IPS DF 4.7 (cell line): ENCODE measurements around the gene THSD1.
A peak's percentile ranks its signal among the peaks of the same experiment; 100 is the strongest.

Experiments
- DNase-seq: peaks from one replicate; pipeline ENCODE4 v3.0.0-alpha.2; 2013; ENCODE audit warnings: low spot score; ENCODE audit errors: extremely low read depth

The THSD1 gene, protein sequence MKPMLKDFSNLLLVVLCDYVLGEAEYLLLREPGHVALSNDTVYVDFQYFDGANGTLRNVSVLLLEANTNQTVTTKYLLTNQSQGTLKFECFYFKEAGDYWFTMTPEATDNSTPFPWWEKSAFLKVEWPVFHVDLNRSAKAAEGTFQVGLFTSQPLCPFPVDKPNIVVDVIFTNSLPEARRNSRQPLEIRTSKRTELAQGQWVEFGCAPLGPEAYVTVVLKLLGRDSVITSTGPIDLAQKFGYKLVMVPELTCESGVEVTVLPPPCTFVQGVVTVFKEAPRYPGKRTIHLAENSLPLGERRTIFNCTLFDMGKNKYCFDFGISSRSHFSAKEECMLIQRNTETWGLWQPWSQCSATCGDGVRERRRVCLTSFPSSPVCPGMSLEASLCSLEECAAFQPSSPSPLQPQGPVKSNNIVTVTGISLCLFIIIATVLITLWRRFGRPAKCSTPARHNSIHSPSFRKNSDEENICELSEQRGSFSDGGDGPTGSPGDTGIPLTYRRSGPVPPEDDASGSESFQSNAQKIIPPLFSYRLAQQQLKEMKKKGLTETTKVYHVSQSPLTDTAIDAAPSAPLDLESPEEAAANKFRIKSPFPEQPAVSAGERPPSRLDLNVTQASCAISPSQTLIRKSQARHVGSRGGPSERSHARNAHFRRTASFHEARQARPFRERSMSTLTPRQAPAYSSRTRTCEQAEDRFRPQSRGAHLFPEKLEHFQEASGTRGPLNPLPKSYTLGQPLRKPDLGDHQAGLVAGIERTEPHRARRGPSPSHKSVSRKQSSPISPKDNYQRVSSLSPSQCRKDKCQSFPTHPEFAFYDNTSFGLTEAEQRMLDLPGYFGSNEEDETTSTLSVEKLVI

DNA sequence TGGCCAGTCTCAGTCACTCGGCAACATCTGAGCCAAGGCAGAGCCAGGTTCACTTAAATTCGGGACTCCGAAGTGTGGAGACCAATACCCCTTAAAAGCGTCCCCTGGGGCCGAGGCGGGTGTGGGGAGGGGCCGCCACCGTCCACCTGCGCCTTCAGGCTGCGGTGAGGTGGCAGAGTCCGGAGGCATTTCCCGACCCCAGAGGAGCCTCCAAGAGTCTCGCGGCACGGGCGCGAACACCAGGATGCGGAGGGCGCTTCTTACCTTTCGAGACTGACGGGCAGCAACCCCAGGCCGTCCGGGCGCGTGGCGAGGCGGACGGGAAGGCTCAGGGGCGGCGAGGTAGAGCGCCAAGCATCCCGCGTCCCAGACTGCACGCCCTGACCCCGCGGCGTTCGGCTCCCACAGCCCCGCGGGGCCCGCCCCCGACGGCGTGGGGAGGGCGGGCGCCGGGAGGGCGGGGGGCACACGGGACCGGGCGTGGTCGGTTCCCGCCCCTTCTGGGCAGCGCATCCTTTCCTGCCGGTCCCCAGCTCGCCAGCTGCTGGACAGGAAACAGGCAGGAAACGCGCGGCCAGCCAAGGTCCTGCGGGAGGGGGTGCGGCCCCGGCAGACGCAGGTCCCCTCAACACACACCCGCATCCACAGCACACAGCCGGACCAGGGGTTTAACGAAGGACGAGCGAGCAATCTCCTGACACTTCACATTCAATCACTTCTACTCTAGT is at the start of gene THSD1:
Gene THSD1, minus strand, starts transcription at position 406 of the 728 bp plus-strand sequence. CDS start 3,572 bp downstream, outside the sequence.
- DNase-seq, result no peak

DNA sequence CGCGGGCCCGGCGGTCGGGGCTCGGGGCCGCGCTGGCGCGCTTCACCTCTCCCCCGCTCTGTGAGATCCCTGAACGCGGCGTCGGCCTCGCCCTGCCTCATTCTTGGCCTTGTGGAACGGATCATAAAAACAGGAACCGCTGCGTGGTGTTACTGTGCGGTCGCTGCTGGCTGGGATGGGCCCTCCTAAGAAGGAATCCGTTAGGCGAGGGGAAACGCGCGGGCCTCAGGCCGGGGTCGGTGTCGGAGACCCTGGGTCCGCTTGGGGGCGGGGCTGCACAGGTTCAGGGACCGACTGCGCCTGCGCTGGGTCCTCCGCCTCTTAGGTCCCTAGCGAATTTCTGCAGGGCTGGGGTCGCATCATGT is 49.7 kb upstream of the THSD1 start:
- peak; percentile 14 for DNase-seq

DNA sequence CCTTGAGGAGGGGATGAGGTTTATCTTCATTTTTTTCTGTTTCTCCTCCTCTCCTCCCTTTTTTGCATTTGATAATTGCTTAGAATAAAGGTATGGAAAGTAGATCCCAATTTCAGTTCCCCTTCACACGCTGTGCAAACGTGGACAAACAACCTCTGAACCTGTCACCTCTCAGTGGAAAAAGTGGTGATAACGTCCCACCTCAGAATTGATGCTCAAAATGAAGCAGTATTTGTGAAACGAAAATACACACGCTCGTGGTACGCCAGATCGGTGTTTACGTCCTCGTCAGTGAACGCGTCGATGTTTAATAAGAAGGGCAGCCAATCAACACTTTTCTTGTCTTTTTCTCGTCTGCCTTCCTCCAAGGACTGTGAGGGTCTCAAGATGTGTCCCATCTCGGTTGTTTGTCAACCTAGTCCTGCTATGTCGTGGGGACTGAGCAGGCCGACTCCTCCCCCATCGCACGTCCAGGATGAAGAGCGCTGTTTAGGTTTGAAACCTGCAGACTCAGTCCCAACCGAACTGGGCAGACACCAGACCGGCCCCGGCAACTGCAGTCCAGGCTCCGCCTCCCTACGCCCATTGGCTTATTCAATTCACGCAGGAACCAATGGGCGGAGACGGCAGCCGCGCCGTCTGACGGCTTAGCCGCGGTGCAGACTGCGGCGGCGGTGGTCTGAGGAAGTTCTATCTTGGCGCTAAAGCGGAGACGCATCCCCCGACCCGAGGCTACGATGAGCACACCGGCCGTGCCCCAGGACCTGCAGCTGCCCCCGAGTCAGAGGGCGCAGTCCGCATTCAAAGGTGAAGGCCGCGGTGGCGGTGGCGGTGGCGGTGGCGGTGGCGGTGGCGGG is 49.1 kb upstream of the THSD1 start, which contains the start of gene CKAP2:
Gene CKAP2, plus strand, starts transcription at position 659 of the 857 bp plus-strand sequence. Its CDS starts 79 bp downstream, at position 738.
- peak; percentile 78 for DNase-seq

DNA sequence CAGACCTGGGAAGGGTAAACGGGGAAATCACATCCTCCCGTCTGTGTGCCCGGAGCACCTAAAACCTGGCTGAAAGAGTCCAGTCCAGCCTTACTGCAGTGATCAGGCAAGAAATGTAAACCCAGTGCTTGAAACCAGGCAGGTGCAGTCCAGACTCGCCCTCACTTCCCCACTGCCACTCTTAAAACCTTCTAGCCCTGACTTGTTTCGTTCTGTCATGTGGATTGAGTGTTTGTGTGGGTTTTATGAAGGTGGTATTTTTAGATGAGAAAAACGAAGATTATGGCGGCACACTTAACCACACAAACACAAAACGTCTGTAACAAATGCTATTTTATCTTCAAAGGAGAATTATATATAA is 48.5 kb upstream of the THSD1 start:
- no peak for DNase-seq

DNA sequence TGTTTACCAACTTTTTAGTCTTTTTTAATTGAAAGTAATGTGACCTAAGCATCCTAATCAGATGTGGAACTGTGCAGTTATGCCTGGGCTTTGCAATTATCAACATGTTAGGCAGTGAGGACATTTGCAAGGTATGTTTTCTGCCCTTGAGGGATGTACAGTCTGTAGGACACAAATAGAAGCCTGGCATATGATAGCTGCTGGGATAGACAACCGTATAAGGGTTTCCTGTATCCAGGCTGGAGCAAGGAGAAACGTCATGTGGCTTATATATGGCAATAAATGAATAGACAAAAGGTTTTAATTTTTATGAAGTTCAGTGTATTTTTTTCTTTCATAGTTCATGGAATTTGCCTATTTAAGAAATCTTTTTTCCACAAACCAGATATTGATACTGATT is 46.5 kb upstream of the THSD1 start:
- no peak for DNase-seq

DNA sequence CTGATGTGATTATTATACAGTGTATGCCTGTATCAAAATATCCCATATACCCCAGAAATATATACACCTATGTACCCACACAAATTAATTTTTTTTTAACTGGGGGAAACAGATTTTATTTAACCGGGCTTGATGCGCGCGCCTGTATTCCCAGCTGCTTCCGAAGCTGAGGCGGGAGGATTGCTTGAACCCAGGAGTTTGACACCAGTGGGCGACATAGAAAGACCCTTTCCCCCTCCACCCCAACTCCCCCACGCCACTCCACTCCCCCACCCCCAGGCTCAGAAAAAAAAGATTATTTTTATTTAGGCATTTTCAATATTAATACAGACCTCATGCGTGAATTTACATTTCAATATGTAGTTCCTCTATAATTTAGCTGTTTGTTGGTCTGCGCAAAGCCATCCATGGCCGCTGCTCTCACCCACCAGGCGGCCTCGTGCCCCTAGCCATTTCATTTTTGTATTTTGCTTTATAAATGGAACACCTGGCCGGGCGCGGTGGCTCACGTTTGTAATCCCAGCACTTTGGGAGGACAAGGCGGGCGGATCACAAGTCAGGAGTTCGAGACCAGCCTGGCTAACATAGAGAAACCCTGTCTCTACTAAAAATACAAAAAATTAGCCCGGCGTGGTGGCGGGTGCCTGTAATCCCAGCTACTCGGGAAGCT is 45.3 kb upstream of the THSD1 start:
- no peak for DNase-seq

DNA sequence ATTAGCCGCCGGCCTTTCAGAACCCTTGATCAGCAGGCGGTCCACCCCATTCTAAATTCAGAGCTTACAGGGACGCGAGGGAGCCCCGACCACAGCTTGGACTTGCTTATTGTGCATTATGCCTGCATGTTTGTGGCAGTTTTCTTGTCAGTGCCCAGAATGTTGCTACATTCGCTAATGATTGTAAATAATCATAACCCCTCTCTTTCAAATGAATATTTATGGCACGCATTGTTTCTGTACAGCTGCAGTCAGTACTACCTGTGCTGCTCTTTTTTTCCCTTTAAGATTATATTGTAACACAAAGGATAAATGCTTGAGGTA is 44.8 kb upstream of the THSD1 start:
- no peak for DNase-seq

DNA sequence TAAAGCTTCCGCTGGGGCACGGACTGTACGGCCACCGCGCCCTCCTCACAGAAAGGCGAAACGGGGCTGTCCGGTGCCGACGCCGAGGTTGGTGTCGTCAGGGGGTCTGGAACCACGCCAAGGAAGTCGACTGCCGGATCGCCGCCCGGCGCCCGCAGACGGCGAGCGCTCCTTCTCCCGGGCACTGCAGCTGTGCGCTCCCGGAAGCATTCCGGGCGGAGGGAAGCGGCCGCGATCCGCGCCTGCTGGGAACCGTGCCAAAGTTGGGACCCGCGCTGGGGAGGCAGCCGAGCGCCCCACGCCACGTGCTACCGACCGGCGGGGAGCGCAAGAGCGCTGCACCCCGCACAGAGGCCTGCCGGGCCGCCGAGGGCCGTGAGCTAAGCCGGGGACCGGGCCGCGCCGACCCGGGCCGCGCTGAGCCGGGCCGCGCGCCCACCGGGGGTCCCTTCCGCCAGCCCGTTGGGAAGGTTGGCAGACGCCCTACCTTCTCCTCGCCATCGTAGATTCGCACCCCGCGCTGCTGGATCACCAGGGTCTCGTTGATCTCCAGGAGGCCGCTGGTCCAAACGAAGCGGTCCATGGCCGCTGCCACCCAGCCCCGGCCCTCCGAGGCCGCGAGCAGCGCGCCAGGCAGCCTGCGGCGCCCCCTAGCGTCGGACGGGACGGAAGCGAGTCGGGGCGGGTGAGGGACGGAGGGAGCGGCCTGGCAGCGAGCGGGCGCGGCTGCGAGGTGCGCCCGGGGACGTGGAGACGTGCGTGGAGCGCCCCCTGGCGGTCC is 44.2 kb upstream of the THSD1 start, which contains the start of gene VPS36:
Gene VPS36, minus strand, starts transcription at position 623 of the 781 bp plus-strand sequence. Its CDS starts 40 bp downstream, at position 583.
- DNase-seq, result peak; percentile 80

DNA sequence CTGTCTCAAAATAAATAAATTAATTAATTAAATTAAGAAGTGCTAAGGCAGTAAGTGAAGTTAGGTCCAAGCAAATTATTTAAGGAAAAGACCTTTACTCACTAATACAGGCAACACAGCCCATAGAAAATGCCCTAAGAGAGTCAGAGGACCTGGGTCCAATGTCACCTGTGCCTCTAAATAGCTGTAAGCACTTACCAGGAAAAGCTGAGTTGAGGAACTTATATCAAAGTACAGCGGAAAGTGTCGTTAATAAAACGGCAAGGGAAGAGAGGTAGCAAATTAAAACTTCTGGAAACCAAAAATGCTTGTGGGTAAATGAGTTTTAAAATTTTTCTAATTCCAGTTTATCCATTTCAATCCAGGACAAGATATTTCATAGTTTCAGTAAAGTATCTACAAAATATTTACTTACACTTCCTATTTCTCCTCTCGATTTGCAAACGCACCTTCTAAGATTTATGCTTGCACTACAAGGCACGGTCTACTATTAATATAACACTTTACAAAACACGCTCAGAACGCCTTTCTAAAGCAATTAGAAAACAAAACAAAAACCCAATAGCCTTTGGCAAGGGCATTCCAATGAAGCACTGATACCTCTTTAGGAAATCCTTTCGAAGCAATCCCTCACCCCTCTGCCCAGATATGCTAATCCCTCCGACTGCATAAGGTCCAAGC is 43.5 kb upstream of the THSD1 start:
- no peak for DNase-seq

DNA sequence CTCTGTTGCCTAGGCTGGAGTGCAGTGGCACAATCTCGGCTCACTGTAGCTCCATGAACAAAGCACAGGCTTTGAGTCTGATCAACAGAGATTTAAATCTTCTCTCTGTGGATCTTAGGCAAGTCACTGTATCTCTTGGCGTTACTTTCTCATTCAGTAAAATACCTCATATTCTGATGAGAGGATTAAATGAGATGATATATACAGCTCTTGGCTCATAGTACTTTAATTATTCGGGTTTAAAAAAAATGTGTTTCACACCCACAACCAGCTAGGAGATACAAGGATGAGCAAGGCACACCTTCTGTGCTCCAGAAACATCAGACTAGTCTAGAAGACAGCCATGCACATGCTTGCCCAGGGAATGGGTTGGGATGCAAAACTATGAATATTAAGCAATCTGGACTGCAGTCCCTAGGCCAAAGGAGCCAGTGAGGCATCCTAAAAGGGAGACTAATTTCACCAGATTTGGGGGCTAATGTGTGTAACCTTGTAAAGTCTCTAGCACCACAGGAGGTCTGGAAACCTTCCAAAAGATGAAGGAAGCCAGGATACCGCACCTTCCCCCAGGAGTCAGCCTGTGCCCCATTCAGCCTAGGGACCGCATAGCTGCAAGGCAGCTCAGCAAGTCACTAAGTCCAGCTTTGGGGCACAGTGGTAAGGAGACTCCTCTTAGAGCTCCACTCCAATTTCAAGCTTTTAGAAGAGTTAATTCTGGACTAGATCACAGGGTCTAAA is 42.0 kb upstream of the THSD1 start:
- DNase-seq, result no peak

DNA sequence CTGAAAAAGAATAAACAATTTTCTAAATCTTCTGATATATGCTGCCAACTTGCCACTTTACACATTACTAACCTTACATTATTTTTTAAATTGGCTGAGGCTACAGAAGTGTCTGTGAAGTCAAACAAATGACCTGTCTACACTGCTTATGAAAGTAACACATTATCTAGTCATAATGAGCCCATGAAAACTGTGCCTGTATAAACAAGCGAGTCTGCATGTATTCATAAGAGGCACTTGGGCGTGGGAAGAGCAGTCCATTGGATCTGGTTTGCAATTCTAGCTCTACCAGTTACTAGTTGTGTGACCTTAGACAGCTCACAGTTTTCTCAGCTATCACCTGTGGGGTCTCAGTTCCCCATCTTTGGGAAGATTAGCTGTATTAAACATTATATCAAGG is 41.4 kb upstream of the THSD1 start:
- DNase-seq, result no peak

DNA sequence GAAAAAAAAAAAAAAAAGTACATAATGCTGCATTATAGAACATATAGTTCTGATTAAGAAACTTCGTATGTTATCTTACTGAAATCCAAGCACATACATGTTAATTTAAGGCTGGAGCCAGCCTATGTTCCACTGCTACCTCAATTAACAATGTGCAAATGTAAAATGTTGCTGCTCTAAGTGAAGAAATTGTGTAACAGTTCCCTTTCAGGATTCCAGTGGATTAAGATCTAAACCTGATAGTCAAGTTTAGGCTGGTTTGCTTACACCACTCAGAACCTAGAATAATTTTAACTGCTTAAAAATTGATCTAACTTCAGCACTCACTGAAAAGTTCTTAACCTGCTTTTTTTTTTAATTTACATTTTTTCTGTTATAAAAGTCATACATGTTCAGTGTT is 40.3 kb upstream of the THSD1 start:
- no peak for DNase-seq

DNA sequence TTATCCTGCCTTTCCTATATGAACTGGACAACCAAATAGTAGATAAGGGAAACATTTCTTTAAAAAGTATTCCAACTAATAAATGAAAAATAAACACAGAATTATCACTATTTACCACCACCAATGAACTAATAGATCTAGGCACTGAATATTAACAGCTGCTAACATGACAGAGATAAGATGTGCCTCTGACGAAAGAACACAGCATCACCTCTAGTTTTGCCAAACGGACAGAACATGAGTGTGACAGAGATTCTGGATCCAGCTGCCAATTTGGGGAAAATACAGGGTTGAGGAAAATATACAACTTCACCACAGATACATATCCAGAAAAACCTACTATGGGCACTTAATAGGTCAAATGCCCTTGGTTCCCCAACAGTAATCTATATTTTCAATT is 26.5 kb upstream of the THSD1 start:
- no peak for DNase-seq

DNA sequence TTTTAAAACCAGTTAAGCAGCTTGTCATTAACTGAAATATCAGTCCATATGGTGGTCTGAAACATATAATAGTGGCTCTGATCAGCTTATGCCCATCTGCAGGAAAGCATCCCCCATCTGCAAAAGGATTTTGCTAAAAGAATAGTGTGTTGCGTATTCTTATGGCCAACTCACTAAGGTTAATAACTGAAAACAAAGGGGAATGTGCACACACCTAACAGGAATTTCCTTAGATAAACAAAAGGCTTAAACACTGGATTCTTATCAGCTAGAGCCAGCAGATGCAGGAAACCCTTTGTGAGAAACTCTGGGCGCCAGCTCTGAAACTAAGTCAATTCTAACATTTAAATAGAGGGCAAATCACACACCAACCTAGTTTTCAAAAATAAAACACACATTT is 22.3 kb upstream of the THSD1 start:
- no peak for DNase-seq

DNA sequence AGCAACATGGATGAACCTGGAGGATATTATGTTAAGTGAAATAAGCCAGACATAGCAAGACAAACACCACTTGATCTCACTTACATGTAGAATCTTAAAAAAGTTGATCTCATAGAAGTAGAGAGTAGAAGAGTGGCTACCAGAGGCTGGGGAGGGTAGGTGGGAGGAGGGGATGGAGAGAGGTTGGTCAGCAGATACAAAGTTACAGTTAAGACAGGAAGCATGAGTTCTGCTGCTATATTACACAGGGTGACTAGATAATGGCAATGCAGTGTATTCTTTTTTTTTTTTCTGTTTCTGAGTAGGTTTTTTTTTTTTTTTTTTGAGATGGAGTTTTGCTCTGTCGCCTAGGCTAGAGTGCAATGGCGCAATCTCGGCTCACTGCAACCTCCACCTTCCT is 15.2 kb upstream of the THSD1 start:
- no peak for DNase-seq

DNA sequence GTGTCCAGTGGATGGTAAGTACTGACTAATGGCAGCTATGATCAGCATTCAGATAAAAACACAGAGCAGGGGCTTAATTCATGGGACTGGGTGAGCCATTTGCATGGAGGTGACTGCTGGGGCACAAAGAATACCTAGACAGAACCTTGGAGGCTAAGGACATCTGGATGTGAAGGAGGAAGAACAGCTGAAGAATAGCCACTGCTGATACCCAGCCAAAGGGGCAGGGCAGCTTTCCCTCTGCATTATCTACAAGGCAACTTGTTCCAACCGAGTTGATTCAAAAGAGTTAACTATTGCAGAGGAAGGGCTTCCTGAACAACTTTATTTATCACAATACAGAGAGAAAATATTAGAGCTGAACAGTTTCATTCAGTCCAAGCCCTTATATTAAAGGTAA is 13.1 kb upstream of the THSD1 start:
- no peak for DNase-seq

DNA sequence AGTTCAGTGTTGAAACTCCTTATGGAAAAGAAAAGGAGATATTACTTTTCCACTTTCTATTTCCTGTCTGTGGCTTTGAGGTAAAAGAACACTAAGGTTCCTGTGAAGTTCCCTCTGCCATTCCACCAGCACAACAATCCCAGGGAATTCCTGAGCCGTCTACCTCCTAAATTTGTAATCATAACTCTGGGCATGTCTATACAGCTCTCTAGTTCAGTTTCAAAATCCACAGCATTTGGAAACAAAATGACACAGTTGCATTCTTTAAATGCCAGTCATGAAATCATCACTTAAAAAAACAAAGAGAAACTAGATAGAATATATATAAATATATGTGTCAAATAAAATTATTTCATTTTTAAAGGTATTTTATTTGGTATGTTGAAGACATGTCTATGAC is 9.0 kb upstream of the THSD1 start:
- no peak for DNase-seq

DNA sequence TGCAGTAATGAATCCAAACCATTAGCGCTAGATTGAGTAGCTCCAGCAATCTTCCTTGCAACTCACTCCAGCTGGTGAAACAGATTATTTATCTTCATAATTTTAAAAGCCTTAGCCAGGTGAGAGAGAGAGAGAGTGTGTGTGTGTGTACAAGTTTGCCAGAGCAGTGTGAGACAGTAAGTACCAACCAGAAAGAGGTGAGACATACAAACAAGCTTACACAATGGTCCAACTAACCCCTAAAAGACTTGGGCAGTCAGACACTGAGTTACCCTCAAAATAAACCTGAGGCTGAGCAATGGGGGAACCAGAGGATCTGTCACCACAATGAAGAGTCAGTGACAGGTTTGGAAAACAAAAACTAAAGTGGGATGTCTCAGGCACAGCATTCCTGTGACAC is 8.1 kb upstream of the THSD1 start:
- DNase-seq, result no peak
